ENCODE results near the gene KIF26A. TPM values are rescaled to one million over a fixed set of nuclear protein-coding genes. Genes with fewer than 3 reads are reported as not detected.

Gene KIF26A
- total and polyA plus RNA-seq, 2 of the 13 experiments (the other 11 are each of a cell fraction or from before 2014, with no cell fraction given) = not detected

DNA sequence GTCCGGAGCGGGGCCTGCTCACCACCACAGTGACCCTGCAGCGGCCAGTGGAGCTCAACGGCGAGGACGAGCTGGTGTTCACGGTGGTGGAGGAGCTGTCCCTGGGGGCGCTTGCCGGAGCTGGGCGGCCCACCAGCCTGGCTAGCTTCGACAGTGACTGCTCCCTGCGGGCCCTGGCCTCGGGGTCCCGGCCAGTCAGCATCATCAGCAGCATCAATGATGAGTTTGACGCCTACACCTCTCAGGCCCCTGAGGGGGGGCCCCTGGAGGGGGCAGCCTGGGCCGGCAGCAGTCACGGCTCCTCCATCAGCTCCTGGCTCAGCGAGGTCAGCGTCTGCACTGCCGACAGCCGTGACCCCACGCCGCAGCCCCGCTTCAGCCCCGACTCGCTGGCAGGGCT lies 37.4 kb downstream of the KIF26A start:
- ChIA-PET POLR2A (no interaction called here), CTCF (ENCODE audit: low intra/inter-chr PET ratio, low total read pairs) (no interaction called here)
- in situ Hi-C loops (cut with HindIII; ENCODE audit: extremely low pct_ligation_motif_present, low pct_unique_long_range_greater_than_20kb) = no loop called here
- H3K9me3 ChIP-seq (ENCODE audit: low read length) = no peaks in the 10 kb centered on the region
- ATAC-seq = no peak
- DNase-seq (ENCODE audit: low spot score) = no peak
- no peak overlapping the region for H2AFZ ChIP-seq (ENCODE audit: low read length)
- BruUV-seq (replicated peaks) = no TSS peak
- no CpG with 5 or more reads among the region's 26 CpGs for WGBS (ENCODE audit: low lambda C conversion rate)
- H3K4me1 ChIP-seq (ENCODE audit: insufficient read depth, low read length) = no peaks in the 10 kb centered on the region
- no peak overlapping the region for H3K27ac ChIP-seq (ENCODE audit: extremely low read length, insufficient read depth, low read length)
- H3K9ac ChIP-seq (ENCODE audit: insufficient read depth, low read depth, low read length) = no peak overlapping the region
- H3K4me2 ChIP-seq (ENCODE audit: low read depth, low read length) = no peak overlapping the region
- TF ChIP-seq ZNF350 (CRISPR knock-in tag; IDR thresholded peaks at IDR 0.05; ENCODE audit: borderline replicate concordance, low read depth) (no peak), GATA4 (IDR thresholded peaks at IDR 0.05; ENCODE audit: borderline replicate concordance, low read depth) (no peak)
- intact Hi-C loops (cut with micrococcal nuclease; ENCODE audit: unreplicated experiment) = no loop called here
- H3K4me3 ChIP-seq (replicated peaks in 1 of 3; ENCODE audit: insufficient read depth in 1 of 3, low read depth in 2 of 3, low read length in 3 of 3) = no peak overlapping the region
- no peak for FAIRE-seq
- peaks cover 24 to 66% of the 10 kb centered on the region in 2 experiments; a peak in 4 of 5 replicates for H3K27me3 ChIP-seq (ENCODE audit: control insufficient read depth in 1 of 2, insufficient read depth in 2 of 2, low read length in 2 of 2)
- H4K20me1 ChIP-seq (ENCODE audit: insufficient read depth, low read length) = no peaks in the 10 kb centered on the region
- no peaks in the 10 kb centered on the region for H3K36me3 ChIP-seq (replicated peaks in 1 of 2; ENCODE audit: control insufficient read depth in 1 of 2, insufficient read depth in 2 of 2, low read length in 2 of 2)
- no peaks in the 10 kb centered on the region for H3K79me2 ChIP-seq (ENCODE audit: insufficient read depth, low read length)

DNA sequence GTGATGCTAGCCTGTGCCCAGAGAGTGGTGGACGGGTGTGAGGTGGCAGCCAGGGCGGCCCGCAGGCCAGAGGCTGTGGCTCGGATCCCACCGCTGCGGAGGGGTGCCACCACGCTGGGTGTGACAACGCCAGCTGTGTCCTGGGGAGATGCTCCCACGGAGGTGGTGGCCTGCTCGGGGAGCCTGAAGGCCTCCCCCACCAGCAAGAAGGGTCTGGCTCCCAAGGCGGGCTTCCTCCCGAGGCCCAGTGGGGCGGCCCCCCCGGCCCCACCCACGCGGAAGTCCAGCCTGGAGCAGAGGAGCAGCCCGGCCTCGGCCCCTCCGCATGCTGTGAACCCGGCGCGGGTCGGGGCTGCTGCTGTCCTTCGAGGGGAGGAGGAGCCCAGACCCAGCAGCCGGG lies 38.2 kb downstream of the KIF26A start:
- whole genome bisulfite sequencing (ENCODE audit: low lambda C conversion rate) = 0% methylated on average over 6 of the region's 25 CpGs
- no peak overlapping the region for H3K4me3 ChIP-seq (replicated peaks in 1 of 3; ENCODE audit: insufficient read depth in 1 of 3, low read depth in 2 of 3, low read length in 3 of 3)
- H3K79me2 ChIP-seq (ENCODE audit: insufficient read depth, low read length) = no peaks in the 10 kb centered on the region
- intact Hi-C loops (cut with micrococcal nuclease; ENCODE audit: unreplicated experiment) (no loop called here), in situ Hi-C loops (cut with HindIII; ENCODE audit: extremely low pct_ligation_motif_present, low pct_unique_long_range_greater_than_20kb) (no loop called here)
- DNase-seq (ENCODE audit: low spot score) = no peak
- no peaks in the 10 kb centered on the region for H4K20me1 ChIP-seq (ENCODE audit: insufficient read depth, low read length)
- POLR2A ChIA-PET = no interaction called here
- H2AFZ ChIP-seq (ENCODE audit: low read length) = no peak overlapping the region
- H3K9ac ChIP-seq (ENCODE audit: insufficient read depth, low read depth, low read length) = no peak overlapping the region
- no peak overlapping the region for H3K27ac ChIP-seq (ENCODE audit: extremely low read length, insufficient read depth, low read length)
- CTCF ChIA-PET (ENCODE audit: low intra/inter-chr PET ratio, low total read pairs) = no interaction called here
- no peaks in the 10 kb centered on the region for H3K9me3 ChIP-seq (ENCODE audit: low read length)
- no peak for ATAC-seq
- no peak for FAIRE-seq
- no TSS peak for BruUV-seq (replicated peaks)
- no peaks in the 10 kb centered on the region for H3K36me3 ChIP-seq (replicated peaks in 1 of 2; ENCODE audit: control insufficient read depth in 1 of 2, insufficient read depth in 2 of 2, low read length in 2 of 2)
- H3K27me3 ChIP-seq (ENCODE audit: control insufficient read depth in 1 of 2, insufficient read depth in 2 of 2, low read length in 2 of 2) = peaks cover 29 to 66% of the 10 kb centered on the region in 2 experiments; a peak in 4 of 5 replicates
- H3K4me1 ChIP-seq (ENCODE audit: insufficient read depth, low read length) = no peaks in the 10 kb centered on the region
- no peak overlapping the region for H3K4me2 ChIP-seq (ENCODE audit: low read depth, low read length)
- TF ChIP-seq, protein P1, sequence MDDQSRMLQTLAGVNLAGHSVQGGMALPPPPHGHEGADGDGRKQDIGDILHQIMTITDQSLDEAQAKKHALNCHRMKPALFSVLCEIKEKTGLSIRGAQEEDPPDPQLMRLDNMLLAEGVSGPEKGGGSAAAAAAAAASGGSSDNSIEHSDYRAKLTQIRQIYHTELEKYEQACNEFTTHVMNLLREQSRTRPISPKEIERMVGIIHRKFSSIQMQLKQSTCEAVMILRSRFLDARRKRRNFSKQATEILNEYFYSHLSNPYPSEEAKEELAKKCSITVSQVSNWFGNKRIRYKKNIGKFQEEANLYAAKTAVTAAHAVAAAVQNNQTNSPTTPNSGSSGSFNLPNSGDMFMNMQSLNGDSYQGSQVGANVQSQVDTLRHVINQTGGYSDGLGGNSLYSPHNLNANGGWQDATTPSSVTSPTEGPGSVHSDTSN (CRISPR knock-in tag; IDR thresholded peaks at IDR 0.05; ENCODE audit: borderline replicate concordance) = no peak
- TF ChIP-seq YEATS2 (CRISPR knock-in tag; IDR thresholded peaks at IDR 0.05; ENCODE audit: borderline replicate concordance) = no peak
- TF ChIP-seq, protein P2, sequence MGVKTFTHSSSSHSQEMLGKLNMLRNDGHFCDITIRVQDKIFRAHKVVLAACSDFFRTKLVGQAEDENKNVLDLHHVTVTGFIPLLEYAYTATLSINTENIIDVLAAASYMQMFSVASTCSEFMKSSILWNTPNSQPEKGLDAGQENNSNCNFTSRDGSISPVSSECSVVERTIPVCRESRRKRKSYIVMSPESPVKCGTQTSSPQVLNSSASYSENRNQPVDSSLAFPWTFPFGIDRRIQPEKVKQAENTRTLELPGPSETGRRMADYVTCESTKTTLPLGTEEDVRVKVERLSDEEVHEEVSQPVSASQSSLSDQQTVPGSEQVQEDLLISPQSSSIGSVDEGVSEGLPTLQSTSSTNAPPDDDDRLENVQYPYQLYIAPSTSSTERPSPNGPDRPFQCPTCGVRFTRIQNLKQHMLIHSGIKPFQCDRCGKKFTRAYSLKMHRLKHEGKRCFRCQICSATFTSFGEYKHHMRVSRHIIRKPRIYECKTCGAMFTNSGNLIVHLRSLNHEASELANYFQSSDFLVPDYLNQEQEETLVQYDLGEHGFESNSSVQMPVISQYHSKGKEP (CRISPR knock-in tag; IDR thresholded peaks at IDR 0.05) = no peak
- TF ChIP-seq PHF21A (CRISPR knock-in tag; IDR thresholded peaks at IDR 0.05) = no peak
- no peak for TF ChIP-seq ZNF121 (CRISPR knock-in tag; IDR thresholded peaks at IDR 0.05)
- no peak for TF ChIP-seq NR2F2 (IDR thresholded peaks at IDR 0.05; ENCODE audit: borderline replicate concordance, low read depth)
- no peak for TF ChIP-seq SP5 (CRISPR knock-in tag; IDR thresholded peaks at IDR 0.05; ENCODE audit: borderline replicate concordance, low read depth)
- TF ChIP-seq, protein P3, sequence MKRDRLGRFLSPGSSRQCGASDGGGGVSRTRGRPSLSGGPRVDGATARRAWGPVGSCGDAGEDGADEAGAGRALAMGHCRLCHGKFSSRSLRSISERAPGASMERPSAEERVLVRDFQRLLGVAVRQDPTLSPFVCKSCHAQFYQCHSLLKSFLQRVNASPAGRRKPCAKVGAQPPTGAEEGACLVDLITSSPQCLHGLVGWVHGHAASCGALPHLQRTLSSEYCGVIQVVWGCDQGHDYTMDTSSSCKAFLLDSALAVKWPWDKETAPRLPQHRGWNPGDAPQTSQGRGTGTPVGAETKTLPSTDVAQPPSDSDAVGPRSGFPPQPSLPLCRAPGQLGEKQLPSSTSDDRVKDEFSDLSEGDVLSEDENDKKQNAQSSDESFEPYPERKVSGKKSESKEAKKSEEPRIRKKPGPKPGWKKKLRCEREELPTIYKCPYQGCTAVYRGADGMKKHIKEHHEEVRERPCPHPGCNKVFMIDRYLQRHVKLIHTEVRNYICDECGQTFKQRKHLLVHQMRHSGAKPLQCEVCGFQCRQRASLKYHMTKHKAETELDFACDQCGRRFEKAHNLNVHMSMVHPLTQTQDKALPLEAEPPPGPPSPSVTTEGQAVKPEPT (CRISPR knock-in tag; IDR thresholded peaks at IDR 0.05; ENCODE audit: low read depth) = no peak
- no peak for TF ChIP-seq ZNF850 (CRISPR knock-in tag; conservative IDR thresholded peaks at IDR 0.05)
- TF ChIP-seq, protein P4, sequence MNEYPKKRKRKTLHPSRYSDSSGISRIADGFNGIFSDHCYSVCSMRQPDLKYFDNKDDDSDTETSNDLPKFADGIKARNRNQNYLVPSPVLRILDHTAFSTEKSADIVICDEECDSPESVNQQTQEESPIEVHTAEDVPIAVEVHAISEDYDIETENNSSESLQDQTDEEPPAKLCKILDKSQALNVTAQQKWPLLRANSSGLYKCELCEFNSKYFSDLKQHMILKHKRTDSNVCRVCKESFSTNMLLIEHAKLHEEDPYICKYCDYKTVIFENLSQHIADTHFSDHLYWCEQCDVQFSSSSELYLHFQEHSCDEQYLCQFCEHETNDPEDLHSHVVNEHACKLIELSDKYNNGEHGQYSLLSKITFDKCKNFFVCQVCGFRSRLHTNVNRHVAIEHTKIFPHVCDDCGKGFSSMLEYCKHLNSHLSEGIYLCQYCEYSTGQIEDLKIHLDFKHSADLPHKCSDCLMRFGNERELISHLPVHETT (CRISPR knock-in tag; conservative IDR thresholded peaks at IDR 0.05) = no peak
- TF ChIP-seq MIER2 (CRISPR knock-in tag; IDR thresholded peaks at IDR 0.05) = no peak

Measured in HepG2 (cell line).